Activated gamma-delta T cell treated with anti-CD3 and anti-CD28 coated beads, Interleukin-2, amount 50 U/mL, for 16 hours (primary cell): ENCODE results near the gene PCNX2.
A peak's percentile ranks its signal among the peaks of the same experiment; 100 is the strongest.

Experiments used
- DNase-seq: peaks from one replicate; pipeline ENCODE4 v3.0.0-alpha.2; 2020; ENCODE audit warnings: low read depth

PCNX2 gene

GRCh38 chr1:233319272-233319671, 23.7 kb upstream of the PCNX2 start:
- DNase-seq, result no peak

GRCh38 chr1:233316473-233316872, 20.9 kb upstream of the PCNX2 start:
- DNase-seq, result no peak

GRCh38 chr1:233315718-233316301, 20.3 kb upstream of the PCNX2 start:
- DNase-seq, result no peak

GRCh38 chr1:233313434-233314155, 18.1 kb upstream of the PCNX2 start:
- DNase-seq, result no peak

- DNase-seq, result no peak
Observed at GRCh38 chr1:233304489-233305102, 9.1 kb upstream of the PCNX2 start.

GRCh38 chr1:233300326-233300725, 4.8 kb upstream of the PCNX2 start:
- DNase-seq, result no peak

GRCh38 chr1:233299450-233299849, 3.9 kb upstream of the PCNX2 start:
- no peak for DNase-seq

GRCh38 chr1:233295975-233296322, 424 bp upstream of the PCNX2 start:
- no peak for DNase-seq

GRCh38 chr1:233294913-233295236, 650 bp downstream of the PCNX2 start:
- peak; percentile 18 for DNase-seq

GRCh38 chr1:233293556-233294446, 1.7 kb downstream of the PCNX2 start:
- no peak for DNase-seq

GRCh38 chr1:233290396-233291034, 5.0 kb downstream of the PCNX2 start:
- no peak for DNase-seq

- DNase-seq, result no peak
Observed at GRCh38 chr1:233289676-233290075, 5.8 kb downstream of the PCNX2 start.

- no peak for DNase-seq
Observed at GRCh38 chr1:233282582-233282886, 13.0 kb downstream of the PCNX2 start.

GRCh38 chr1:233281711-233282581, 13.6 kb downstream of the PCNX2 start:
- DNase-seq, result no peak

GRCh38 chr1:233279971-233280370, 15.6 kb downstream of the PCNX2 start:
- DNase-seq, result no peak

GRCh38 chr1:233278631-233279030, 16.9 kb downstream of the PCNX2 start:
- DNase-seq, result no peak

- DNase-seq, result no peak
Observed at GRCh38 chr1:233277637-233278606, 17.6 kb downstream of the PCNX2 start.

- no peak for DNase-seq
Observed at GRCh38 chr1:233269656-233270055, 25.9 kb downstream of the PCNX2 start.

GRCh38 chr1:233268389-233269022, 27.0 kb downstream of the PCNX2 start:
- DNase-seq, result no peak

- DNase-seq, result no peak
Observed at GRCh38 chr1:233261695-233262094, 33.8 kb downstream of the PCNX2 start.
